Forelimb muscle (tissue), 1 donor: ENCODE data around the gene DCC. TPM values are rescaled to one million over a fixed set of nuclear protein-coding genes. Genes with fewer than 3 reads are reported as not detected.

Source experiments
- DNase-seq: peaks from one replicate; pipeline ENCODE4 v3.0.0-alpha.2; 2013; ENCODE audit warnings: low read depth
- polyA plus RNA-seq: library from polyadenylated mRNA; unstranded; fragments of 120-200 nt; gene quantifications from one replicate; pipeline ENCODE4 v1.2.1, GENCODE V29; 2013; ENCODE audit not compliant: insufficient read length

The DCC gene
- polyA plus RNA-seq, 1 donor, result 0.09 TPM

GRCh38 chr18:52813635-52814416 is 473.8 kb downstream of the DCC start:
- DNase-seq, result no peak

GRCh38 chr18:52815651-52816050 is 475.7 kb downstream of the DCC start:
- no peak for DNase-seq

GRCh38 chr18:52816121-52816520 is 476.1 kb downstream of the DCC start:
- DNase-seq, result no peak

- no peak for DNase-seq
Measured at GRCh38 chr18:52822160-52822559, 482.2 kb downstream of the DCC start.

- DNase-seq, result no peak
Measured at GRCh38 chr18:52824126-52824525, 484.1 kb downstream of the DCC start.

GRCh38 chr18:52826994-52827393 is 487.0 kb downstream of the DCC start:
- DNase-seq, result no peak

GRCh38 chr18:52829320-52829719 is 489.3 kb downstream of the DCC start:
- no peak for DNase-seq

- DNase-seq, result no peak
Measured at GRCh38 chr18:52829876-52830405, 489.9 kb downstream of the DCC start.

GRCh38 chr18:52844323-52844722 is 504.3 kb downstream of the DCC start:
- DNase-seq, result no peak

- no peak for DNase-seq
Measured at GRCh38 chr18:52845036-52845435, 505.0 kb downstream of the DCC start.

GRCh38 chr18:52850031-52850560 is 510.1 kb downstream of the DCC start:
- no peak for DNase-seq

- no peak for DNase-seq
Measured at GRCh38 chr18:52861558-52861957, 521.6 kb downstream of the DCC start.

GRCh38 chr18:52869349-52869923 is 529.4 kb downstream of the DCC start:
- no peak for DNase-seq

GRCh38 chr18:52869942-52870907 is 530.2 kb downstream of the DCC start:
- DNase-seq, result no peak

- no peak for DNase-seq
Measured at GRCh38 chr18:52874774-52875173, 534.8 kb downstream of the DCC start.

- DNase-seq, result no peak
Measured at GRCh38 chr18:52875725-52876124, 535.7 kb downstream of the DCC start.

GRCh38 chr18:52888014-52888413 is 548.0 kb downstream of the DCC start:
- DNase-seq, result no peak

GRCh38 chr18:52894801-52895200 is 554.8 kb downstream of the DCC start:
- DNase-seq, result no peak

- DNase-seq, result no peak
Measured at GRCh38 chr18:52897611-52898484, 557.9 kb downstream of the DCC start.

GRCh38 chr18:52898485-52899058 is 558.6 kb downstream of the DCC start:
- DNase-seq, result no peak
